HG03066 (cell line): ENCODE measurements around the gene HYI.
"Not testable (repeated sequence)": the region's sequence is repeated elsewhere in the genome, so short reads cannot be mapped to it uniquely, and the experiment has no call there.

Source experiments
- ATAC-seq: cut with Tn5 transposase; IDR thresholded peaks from one replicate; pipeline ENCODE4 v1.9.1; 2021; ENCODE audit warnings: low read depth; ENCODE audit not compliant: unreplicated experiment

The HYI gene

GRCh38 chr1:43432171-43432860 is 21.4 kb downstream of the HYI start:
- no peak for ATAC-seq

GRCh38 chr1:43431676-43432075 is 22.1 kb downstream of the HYI start:
- ATAC-seq = no peak

GRCh38 chr1:43430831-43431230 is 22.9 kb downstream of the HYI start:
- no peak for ATAC-seq

DNA sequence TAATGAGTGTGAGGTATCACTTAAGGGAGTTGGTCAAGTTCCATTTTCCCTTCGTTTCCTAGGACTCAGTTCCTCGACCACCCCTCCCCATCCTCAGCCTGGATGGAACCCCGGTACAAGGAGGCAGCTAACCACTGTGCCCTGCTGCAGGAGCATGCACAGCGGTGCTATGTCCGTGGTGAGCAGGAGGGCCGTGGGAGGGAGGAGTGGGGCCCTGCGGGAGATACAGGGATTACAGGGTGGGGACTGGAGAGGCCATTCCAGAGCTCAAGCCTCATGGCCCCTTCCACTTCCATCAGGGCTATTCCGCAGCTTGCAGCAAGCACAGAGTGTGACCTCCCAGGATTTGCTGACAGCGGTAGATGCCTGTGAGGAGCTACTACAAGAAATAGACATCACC is 25.8 kb downstream of the HYI start:
- ATAC-seq = no peak

GRCh38 chr1:43427524-43427923 is 26.2 kb downstream of the HYI start:
- ATAC-seq = no peak

DNA sequence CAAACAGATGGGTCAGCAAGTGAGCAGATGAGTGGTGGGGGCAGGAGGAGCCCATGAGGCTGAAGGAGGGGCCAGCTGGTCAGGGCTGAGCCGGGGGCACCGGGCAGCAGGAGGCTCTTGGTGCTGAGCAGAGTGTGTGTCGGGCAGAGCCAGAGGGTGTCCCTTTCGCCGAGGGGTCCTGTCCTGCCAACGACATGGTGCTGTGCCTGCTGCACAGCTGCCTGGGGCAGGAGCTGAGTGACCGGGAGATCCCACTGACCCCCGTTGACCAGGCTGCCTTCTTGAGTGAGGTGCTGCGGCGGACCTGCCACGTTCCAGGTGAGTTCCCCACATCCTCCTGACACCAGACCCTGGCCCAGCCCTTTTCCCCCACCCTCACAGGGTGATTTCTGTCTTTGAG is 27.5 kb downstream of the HYI start:
- no peak for ATAC-seq

DNA sequence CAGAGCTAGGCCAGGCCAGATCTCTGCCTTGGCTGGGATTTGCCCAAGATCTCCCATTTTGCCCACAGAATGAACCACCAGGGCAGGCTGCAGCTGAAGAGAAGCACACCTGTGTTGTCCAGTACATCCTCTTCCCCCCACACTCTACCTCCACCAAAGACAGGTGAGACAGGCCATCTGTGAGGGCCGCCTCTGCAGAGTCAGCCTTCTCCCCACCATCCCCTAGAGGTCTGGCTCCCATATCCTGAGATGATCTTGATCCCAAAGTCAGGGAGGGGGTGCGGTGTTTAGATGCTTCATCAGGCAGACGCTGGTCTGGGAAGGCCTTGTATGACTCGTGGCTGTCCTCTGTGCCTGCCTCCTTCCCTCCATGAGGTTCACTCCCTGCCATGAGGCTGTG is 28.7 kb downstream of the HYI start:
- no peak for ATAC-seq

DNA sequence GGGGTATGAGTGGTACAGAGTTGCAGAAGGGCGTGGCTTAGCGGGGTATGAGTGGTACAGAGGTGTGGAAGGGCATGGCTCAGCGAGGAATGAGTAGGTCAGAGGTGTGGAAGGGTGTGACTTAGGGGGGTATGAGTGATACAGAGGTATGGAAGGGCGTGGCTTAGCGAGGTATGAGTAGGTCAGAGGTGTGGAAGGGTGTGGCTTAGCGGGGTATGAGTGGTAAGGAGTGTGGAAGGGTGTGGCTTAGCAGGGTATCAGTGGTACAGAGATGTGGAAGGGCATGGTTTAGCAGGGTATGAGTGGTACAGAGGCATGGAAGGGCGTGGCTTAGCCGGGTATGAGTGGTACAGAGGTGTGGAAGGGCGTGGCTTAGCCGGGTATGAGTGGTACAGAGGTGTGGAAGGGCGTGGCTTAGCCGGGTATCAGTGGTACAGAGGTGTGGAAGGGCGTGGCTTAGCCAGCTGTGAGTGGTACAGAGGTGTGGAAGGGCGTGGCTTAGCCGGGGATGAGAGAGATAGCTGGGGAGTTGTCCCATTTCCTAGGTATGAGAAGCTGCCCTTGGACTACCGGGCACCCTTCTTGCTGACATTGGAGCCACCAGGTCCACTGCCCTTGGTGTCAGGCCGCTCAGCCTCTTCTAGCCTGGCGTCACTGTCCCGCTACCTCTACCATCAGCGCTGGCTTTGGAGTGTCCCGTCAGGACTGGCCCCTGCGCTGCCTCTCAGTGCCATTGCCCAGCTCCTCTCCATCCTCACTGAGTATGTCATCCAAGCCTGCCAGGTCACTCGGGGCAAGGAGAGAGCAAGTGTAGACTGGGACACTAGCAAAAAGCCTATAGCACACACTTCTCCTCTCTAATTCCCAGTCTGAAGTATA is 29.8 kb downstream of the HYI start:
- no peak for ATAC-seq

GRCh38 chr1:43422995-43423671 is 30.6 kb downstream of the HYI start:
- ATAC-seq = no peak

DNA sequence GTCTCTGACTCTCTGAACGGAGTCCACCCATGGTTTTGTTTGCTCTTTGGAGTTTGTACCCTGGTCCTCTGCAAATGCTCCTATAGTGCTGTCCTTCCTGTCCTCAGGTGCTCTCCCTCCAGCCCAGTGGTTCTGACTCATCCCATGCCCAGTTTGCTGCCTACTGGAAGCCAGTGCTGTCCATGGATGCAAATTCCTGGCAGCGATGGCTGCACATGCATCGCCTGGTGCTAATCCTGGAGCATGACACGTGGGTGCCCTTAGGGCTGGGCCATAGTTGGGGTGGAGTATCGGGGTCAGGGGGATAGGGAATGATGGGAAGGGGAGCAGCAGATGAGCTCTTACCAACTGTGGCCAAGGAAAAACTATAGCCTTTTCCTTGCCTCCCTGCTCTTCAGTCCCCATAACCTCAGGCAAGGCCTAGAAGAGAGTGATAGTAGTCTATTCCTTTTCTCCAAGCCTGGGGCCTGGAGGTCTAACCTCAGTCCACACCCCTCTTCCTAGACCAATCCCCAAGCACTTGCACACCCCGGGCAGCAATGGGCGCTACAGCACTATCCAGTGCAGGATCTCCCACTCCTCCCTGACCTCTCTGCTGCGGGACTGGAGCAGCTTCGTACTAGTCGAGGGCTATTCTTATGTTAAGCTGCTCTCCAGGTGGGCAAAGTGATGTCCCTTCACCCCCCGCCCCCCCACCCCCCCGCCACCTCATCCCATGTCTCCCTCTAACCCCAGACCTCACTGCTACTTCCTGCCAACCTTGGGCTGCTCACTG is 31.6 kb downstream of the HYI start:
- no peak for ATAC-seq

GRCh38 chr1:43421396-43421795 is 32.3 kb downstream of the HYI start:
- no peak for ATAC-seq

GRCh38 chr1:43420874-43421273 is 32.9 kb downstream of the HYI start:
- ATAC-seq = no peak

DNA sequence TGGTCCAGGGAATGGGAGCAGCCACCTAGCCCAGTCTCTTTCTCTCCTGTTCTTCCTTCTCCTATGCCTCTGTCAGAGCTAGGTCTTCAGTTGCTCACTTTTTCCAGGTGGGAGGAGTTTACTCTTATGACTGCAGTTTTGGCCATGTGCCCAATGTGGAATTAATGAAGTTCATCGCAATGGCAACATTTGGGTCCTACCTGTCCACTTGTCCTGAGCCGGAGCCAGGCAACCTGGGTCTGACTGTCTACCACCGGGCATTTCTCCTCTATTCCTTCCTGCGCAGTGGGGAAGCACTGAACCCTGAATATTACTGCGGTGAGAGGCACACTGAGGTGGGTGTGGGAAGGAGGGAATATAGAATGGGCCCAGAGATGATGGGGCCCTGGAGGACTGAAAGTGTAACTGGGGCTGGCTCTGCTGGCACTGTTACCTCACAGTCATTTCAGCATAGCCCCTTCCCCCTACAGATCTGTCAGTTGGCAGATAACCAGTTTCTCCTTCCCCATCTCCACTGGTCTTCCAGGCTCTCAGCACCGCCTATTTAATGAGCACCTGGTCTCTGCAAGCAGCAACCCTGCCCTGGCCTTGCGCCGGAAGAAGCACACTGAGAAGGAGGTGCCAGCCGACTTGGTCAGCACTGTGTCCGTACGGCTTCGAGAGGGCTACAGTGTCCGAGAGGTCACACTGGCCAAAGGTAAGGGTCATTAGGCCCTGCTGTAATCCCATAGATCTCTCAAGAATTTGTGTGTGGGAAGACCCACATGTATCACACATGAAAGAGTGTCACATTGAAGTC is 33.9 kb downstream of the HYI start:
- ATAC-seq = no peak

DNA sequence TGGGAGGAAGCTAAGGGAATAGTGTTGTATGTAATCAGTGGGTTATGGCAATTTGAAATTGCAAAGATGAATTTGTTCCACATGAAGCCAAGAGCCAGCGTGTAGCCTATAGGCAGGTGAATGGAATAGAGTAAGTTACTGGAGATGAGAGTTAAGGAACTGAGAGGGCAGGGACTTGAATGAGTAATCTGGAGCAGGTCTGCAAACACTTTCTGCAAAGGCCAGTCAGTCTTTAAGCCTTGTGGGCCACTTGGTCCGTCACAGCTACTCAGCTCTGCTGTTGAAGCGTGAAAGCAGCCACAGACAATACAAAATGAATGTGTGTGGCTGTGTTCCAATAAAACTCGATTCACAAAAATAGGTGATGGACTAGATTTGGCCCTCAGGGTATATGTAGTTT is 34.9 kb downstream of the HYI start:
- no peak for ATAC-seq

- ATAC-seq = no peak
Observed at GRCh38 chr1:43415901-43416300, 37.8 kb downstream of the HYI start.

GRCh38 chr1:43414634-43415223 is 39.0 kb downstream of the HYI start:
- no peak for ATAC-seq

DNA sequence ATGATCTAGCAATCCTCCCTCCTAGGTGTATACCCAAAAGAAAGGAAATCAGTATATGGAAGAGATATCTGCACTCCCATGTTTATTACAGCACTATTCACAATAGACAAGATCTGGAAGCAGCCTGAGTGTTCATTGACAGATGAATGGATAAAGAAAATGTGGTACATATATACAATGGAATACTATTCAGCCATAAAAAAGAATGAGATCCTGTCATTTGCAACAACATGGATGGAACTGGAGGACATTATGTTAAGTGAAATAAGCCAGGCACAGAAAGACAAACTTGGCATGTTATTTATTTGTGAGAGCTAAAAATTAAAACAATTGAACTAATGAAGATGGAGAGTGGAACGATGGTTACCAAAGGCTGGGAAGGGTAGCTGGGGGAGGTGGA is 40.3 kb downstream of the HYI start:
- ATAC-seq = not testable (repeated sequence)

GRCh38 chr1:43410571-43410970 is 43.2 kb downstream of the HYI start:
- no peak for ATAC-seq

DNA sequence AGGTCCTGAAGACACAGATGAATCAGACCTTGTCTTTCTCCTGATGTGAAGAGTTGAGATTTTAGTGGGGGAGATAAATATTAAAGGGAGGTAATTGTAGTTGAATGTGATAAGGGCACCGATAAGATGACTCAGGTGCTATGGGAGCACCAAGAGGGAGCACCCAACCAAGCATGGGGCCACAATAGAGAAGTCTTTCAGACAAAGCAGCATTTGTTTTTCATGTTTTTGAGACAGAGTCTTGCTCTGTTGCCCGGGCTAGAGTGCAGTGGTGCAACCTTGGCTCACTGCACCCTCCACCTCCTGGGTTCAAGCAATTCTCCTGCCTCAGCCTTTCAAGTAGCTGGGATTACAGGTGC is 47.9 kb downstream of the HYI start:
- no peak for ATAC-seq
